HG03097 (cell line): Measurements from ENCODE around the gene RPS16.

ENCODE experiments used
- ATAC-seq: cut with Tn5 transposase; IDR thresholded peaks from one replicate; pipeline ENCODE4 v1.9.1; 2021; ENCODE audit not compliant: unreplicated experiment, low FRiP score

RPS16 gene

DNA sequence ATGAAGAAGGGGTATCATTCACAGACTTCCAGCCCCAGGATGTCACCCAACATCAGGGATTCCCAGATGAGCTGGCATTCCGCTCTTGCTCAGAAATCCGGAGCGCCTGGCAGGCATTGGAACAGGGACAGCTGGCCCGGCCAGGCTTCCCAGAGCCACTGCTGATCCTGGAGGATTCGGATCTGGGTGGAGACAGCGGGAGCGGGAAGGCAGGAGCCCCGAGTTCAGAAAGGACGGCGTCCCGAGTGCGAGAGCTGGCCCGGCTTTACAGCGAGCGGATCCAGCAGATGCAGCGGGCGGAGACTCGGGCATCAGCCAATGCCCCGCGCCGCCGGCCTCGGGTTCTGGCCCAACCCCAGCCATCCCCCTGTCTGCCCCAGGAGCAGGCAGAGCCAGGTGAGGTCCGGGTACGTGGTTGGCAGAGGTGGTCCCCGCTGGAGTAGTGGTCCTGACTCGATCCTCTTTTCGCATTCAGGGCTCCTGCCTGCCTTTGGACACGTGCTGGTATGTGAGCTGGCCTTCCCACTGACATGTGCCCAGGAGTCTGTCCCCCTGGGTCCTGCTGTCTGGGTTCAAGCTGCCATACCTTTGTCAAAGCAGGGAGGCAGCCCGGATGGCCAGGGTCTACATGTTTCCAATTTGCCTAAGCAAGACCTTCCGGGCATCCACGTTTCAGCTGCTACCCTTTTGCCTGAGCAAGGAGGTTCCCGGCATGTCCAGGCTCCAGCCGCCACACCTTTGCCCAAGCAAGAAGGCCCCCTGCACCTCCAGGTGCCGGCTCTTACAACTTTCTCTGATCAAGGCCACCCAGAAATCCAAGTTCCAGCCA lies 12.3 kb downstream of the RPS16 start:
- no peak for ATAC-seq

- no peak for ATAC-seq
Observed at GRCh38 chr19:39422020-39422419, 13.7 kb downstream of the RPS16 start.

DNA sequence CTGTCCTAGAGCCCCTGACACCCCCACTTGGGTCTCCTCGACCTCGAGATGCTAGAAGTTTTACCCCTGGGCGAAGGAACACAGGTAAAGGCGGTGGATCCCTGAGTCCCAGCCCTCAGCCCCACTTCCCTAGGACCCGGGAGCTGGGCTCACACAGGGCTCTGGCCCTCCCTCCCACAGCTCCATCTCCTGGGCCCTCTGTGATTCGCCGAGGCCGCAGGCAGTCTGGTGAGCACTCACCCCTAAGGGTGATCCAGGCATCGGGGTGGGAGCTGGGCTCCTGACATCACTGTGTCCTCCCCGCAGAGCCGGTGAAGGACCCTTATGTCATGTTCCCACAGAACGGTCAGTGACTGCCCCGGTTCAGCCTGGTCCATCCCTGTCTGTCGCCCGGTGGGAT lies 15.0 kb downstream of the RPS16 start:
- ATAC-seq = no peak

GRCh38 chr19:39419003-39419402 lies 16.7 kb downstream of the RPS16 start:
- no peak for ATAC-seq

GRCh38 chr19:39417463-39418181 lies 18.1 kb downstream of the RPS16 start:
- no peak for ATAC-seq

GRCh38 chr19:39416152-39417120 lies 19.3 kb downstream of the RPS16 start:
- no peak for ATAC-seq

DNA sequence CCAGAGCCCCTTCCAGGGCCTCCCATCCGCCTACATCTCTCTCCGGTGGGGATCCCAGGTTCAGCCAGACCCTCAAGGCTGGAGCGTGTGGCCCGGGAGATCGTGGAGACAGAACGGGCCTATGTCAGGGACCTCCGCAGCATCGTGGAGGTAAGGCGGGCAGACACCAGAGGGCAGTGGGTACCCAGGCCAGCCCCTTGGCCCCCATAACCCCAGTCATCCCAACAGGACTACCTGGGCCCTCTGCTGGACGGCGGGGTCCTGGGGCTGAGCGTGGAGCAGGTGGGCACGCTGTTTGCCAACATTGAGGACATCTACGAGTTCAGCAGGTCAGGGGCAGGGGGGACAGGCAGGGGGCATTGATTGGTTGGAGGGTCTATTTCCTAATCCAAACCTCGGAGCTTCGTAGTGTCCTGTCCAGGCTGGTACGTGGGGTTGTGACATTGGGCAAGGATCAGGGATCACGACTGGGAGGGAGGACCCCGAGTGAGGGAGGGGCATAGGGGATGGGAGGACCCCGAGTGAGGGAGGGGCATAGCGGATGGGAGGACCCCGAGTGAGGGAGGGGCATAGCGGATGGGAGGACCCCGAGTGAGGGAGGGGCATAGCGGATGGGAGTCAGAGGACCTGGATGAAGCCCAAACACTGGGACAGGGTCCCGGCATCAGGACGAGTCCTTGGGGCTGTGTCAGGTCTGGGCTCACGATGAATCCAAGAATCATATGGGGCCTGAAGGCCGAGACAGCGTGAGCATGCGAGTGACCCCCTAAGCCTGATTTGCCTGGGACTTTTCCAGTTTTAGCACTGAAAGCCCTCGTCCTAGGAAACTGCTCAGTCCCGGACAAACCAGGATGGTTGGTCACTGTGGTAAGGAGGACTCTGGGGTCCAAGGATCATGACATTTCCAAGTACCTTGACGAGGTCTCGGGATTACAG lies 20.4 kb downstream of the RPS16 start:
- no peak for ATAC-seq

DNA sequence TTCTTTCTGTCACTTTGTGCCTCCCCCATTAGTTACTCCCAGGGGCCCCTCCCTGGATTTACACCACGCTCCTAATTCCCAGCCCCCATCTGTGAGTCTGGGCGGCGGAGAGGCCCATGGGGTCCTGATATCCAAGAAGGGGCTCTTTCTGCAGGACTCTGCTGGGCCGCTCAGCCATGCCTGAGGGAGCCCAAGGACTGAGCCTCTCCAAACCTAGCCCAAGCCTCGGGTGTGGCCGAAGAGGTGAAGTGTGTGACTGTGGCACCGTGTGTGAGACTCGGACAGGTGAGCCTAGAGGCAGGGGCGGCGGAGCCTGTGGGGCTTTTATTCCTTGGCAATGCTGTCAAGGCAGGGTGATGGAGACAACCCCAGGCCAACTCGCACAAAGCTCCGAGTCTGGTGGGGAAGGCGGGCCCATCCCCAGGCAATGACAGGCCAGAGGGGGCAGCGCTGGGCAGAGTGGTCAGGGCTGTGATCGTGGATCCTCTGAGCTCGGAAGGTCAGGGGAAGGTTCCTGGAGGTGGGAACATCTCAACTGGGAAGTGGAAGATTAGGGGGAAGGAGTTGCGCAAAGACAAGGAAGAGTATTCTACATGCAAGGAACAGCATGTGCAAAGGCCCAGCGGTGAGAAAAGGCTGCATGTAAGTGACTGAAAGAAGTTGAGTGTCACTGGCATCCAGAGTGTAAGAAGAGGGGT lies 21.7 kb downstream of the RPS16 start:
- ATAC-seq = no peak

- no peak for ATAC-seq
Observed at GRCh38 chr19:39413272-39413910, 22.4 kb downstream of the RPS16 start.

DNA sequence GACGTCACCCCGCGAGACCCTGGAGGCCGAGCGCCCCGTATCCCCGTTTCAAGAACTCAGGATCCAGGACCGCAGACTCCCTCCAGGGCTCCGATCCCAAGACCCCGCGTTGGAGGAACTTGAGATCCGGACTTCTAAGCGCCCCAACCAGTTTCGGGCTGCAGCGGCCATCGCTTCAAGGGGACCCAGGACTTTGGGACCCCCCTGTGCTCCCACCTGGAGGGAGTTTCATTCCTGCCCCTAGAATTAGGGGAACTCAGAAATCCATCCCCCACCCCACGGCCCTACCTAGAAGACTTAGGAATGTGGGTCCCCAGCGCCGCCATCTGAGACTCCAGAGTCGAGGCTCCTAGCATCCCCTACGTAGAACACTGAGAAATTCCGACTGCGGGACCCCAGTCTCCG lies 22.9 kb downstream of the RPS16 start:
- no peak for ATAC-seq

DNA sequence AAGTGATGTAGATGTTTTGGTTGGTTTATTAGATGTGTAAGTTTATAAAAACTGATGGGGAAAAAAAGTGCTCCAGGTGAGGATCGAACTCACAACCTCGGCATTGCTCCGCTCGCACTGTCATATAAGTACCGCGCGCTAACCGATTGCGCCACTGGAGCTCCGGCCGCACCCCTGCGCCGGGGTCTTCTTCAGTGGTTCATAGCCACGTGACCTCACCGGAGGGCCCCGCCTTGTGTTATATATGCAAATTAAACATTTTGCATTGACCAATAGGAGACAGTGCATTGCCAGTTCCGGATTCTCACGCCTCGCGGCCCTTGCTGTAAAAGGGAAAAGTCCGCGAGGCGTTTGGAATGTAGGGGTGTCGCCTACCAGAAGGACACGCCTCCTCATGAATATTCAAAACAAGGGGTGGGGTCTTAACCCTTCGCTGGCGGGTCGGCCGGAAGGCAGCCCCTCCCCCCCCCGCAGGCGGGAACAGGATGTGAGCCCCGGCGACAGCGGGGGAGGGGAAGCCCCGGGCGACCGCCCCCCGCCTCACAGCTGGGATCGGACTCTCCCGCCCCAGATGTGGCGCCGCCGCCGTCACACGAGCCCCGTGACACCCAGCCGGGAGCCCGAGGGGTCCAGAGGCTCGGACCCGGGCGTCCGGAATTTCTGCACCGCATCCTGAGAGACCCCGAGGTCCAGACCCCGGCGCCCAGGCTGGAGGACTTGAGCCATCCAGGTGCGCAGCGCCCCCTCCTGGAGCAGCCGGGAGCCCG lies 23.5 kb downstream of the RPS16 start, which contains the start of gene PLEKHG2:
TSS of gene PLEKHG2 (plus strand) at position 570 of the 767 bp plus-strand sequence. CDS start 1,418 bp downstream, outside the sequence.
- ATAC-seq = peak; percentile 59

DNA sequence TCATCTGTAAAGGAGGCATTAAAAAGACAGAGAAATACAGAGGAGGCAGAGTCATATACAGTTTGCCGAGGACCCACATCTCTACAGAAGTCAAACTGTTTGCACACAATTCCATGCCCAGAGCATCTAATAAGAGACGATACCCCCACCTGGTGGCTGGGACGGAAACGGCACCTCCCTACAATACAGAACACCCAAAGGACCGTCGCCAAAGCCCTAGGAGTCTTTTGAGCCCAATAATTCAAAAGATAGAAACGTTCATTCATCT lies 24.0 kb downstream of the RPS16 start:
- peak; percentile 24 for ATAC-seq

DNA sequence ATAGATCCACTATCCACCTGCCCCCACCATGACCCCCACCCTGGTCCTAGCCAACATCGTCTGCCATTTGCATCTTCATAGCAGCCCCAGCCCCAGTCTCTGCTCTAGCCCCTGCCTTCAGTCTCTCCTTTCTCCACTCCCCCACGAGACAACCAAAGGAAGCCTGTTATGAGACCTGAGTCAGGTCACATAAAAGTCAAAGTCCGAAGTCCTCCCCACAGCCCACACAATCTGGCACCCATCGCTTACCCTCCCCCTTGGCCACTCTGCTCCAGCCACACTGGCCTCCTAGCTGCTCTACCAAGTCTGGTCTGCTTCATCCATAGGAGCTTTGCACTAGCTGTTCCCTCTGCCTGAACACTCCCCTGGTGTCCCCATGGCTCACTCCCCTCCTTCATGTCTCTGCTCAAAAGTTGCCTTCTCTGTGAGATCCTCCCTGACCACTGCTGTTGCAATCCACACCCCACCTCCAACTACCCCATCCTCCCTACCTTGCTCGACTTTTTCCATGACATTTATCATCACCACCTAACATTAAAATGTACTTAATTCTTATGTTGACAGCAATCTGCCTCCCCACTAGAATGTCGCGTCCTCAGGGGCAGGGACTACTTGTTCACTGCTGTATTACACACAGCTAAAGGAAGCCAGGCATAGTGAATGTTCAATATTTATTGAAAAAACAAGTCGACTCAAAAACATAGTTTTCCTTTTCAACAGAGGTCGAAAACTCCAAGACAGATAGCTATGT lies 24.5 kb downstream of the RPS16 start:
- ATAC-seq = no peak

- no peak for ATAC-seq
Observed at GRCh38 chr19:39410831-39411080, 25.0 kb downstream of the RPS16 start.

- no peak for ATAC-seq
Observed at GRCh38 chr19:39410017-39410830, 25.5 kb downstream of the RPS16 start.

DNA sequence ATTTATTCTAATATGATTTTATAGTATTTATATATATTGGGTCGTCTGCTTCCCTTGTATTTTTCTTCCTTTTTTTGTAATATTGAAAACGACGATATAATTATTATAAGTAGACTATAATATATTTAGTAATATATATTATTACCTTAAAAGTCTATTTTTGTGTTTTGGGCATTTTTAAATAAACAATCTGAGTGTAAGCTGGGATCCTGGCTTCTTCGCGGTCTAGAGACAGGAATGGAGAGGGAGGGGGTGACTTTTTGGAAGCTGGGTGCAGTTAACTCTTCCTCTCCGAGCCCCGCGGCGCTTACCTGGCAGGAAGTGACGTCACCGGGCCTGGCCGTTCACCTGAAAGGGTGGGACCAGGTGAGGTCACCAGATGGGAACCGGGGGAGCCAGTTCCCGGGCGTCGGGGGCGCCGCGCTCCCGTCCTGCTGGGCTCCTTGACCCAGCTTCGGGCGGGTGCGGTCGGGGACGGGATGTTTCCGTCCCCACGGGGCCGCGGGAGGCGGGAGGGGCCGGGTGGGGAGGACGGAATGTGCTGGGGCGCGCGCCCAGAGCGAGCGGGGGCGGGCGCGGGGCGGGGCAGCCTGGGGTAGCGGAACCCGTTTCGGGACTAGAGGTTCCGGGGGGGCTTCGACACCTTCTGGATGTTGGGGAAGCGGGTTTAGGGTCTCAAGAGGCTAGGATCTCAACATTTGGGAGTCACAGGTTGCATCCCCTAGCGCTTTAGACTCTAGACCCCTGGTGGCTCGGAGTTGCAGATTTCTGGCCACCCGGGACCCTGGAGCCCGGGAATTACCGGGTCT lies 26.3 kb downstream of the RPS16 start:
- no peak for ATAC-seq
